ENCODE measurements around the gene PLCH1. TPM values are rescaled to one million over a fixed set of nuclear protein-coding genes. Genes with fewer than 3 reads are reported as not detected.

Gene PLCH1
- total and polyA plus RNA-seq, 2 of the 13 experiments (the other 11 are each of a cell fraction or from before 2014, with no cell fraction given): 2.0 to 3.0 TPM

GRCh38 chr3:155431856-155432570 lies 312.9 kb downstream of the PLCH1 start:
- Histone ChIP-seq H3K4me1 (ENCODE audit: insufficient read depth, low read length) (no peaks in the 10 kb centered on the region), H3K4me3 (replicated peaks in 1 of 3; ENCODE audit: insufficient read depth in 1 of 3, low read depth in 2 of 3, low read length in 3 of 3) (no peak overlapping the region), H3K27ac (ENCODE audit: extremely low read length, insufficient read depth, low read length) (no peak overlapping the region), H3K27me3 (ENCODE audit: control insufficient read depth in 1 of 2, insufficient read depth in 2 of 2, low read length in 2 of 2) (no peaks in the 10 kb centered on the region), H4K20me1 (ENCODE audit: insufficient read depth, low read length) (no peaks in the 10 kb centered on the region), H3K79me2 (ENCODE audit: insufficient read depth, low read length) (no peaks in the 10 kb centered on the region), H3K36me3 (replicated peaks in 1 of 2; ENCODE audit: control insufficient read depth in 1 of 2, insufficient read depth in 2 of 2, low read length in 2 of 2) (no peaks in the 10 kb centered on the region), H3K9ac (ENCODE audit: insufficient read depth, low read depth, low read length) (no peak overlapping the region), H3K9me3 (ENCODE audit: low read length) (peaks cover 12% of the 10 kb centered on the region), H2AFZ (ENCODE audit: low read length) (no peak overlapping the region), H3K4me2 (ENCODE audit: low read depth, low read length) (no peak overlapping the region)
- FAIRE-seq (no peak), DNase-seq (ENCODE audit: low spot score) (no peak), ATAC-seq (no peak)
- intact Hi-C loops (cut with micrococcal nuclease; ENCODE audit: unreplicated experiment) (no loop called here), in situ Hi-C loops (cut with HindIII; ENCODE audit: extremely low pct_ligation_motif_present, low pct_unique_long_range_greater_than_20kb) (no loop called here)
- ChIA-PET CTCF (ENCODE audit: low intra/inter-chr PET ratio, low total read pairs) (no interaction called here), POLR2A (no interaction called here)
- WGBS (ENCODE audit: low lambda C conversion rate): 17% methylated on average over 7 of the region's 7 CpGs
- TF ChIP-seq, protein P1, sequence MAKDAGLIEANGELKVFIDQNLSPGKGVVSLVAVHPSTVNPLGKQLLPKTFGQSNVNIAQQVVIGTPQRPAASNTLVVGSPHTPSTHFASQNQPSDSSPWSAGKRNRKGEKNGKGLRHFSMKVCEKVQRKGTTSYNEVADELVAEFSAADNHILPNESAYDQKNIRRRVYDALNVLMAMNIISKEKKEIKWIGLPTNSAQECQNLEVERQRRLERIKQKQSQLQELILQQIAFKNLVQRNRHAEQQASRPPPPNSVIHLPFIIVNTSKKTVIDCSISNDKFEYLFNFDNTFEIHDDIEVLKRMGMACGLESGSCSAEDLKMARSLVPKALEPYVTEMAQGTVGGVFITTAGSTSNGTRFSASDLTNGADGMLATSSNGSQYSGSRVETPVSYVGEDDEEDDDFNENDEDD (CRISPR knock-in tag; IDR thresholded peaks at IDR 0.05; ENCODE audit: borderline replicate concordance): no peak
- TF ChIP-seq ZNF136 (CRISPR knock-in tag; IDR thresholded peaks at IDR 0.05; ENCODE audit: low read depth) (no peak), ZNF839 (CRISPR knock-in tag; IDR thresholded peaks at IDR 0.05; ENCODE audit: borderline replicate concordance) (no peak), MTA1 (CRISPR knock-in tag; IDR thresholded peaks at IDR 0.05; ENCODE audit: borderline replicate concordance) (no peak), RAD21 (CRISPR knock-in tag; IDR thresholded peaks at IDR 0.05) (no peak), ZNF20 (CRISPR knock-in tag; IDR thresholded peaks at IDR 0.05) (no peak), SP2 (CRISPR knock-in tag; IDR thresholded peaks at IDR 0.05) (no peak)
- TF ChIP-seq, protein P2, sequence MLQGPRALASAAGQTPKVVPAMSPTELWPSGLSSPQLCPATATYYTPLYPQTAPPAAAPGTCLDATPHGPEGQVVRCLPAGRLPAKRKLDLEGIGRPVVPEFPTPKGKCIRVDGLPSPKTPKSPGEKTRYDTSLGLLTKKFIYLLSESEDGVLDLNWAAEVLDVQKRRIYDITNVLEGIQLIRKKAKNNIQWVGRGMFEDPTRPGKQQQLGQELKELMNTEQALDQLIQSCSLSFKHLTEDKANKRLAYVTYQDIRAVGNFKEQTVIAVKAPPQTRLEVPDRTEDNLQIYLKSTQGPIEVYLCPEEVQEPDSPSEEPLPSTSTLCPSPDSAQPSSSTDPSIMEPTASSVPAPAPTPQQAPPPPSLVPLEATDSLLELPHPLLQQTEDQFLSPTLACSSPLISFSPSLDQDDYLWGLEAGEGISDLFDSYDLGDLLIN (CRISPR knock-in tag; IDR thresholded peaks at IDR 0.05; ENCODE audit: borderline replicate concordance): no peak
- TF ChIP-seq, protein P3, sequence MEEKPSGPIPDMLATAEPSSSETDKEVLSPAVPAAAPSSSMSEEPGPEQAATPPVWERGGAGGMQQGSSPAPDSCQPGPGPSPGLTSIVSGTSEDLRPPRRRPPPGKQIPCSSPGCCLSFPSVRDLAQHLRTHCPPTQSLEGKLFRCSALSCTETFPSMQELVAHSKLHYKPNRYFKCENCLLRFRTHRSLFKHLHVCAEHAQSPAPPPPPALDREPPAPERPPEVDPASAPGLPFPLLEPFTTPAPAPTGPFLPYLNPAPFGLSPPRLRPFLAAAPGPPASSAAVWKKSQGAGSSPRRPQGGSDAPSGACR (CRISPR knock-in tag; IDR thresholded peaks at IDR 0.05): no peak
- BruUV-seq (replicated peaks): no TSS peak

Measured in HepG2 (cell line).